Measurements from ENCODE around the gene SMIM7. TPM values are rescaled to one million over a fixed set of nuclear protein-coding genes. Genes with fewer than 3 reads are reported as not detected.
"Not testable (repeated sequence)": the region's sequence is repeated elsewhere in the genome, so short reads cannot be mapped to it uniquely, and the experiment has no call there.

The SMIM7 gene
- total RNA-seq = 10 to 100 TPM; 58.4 to 59.6 TPM

- peaks cover 54% of the 10 kb centered on the region for H3K4me1 Mint-ChIP-seq
- no peaks in the 10 kb centered on the region for H3K9me3 Mint-ChIP-seq
- peak within 1 kb of the TSS; percentile 95 for H3K27ac Mint-ChIP-seq
- ChIA-PET POLR2A (no interaction called here), CTCF (interaction anchor here (1.0 to 1.5 kb wide), 4 partner anchors 12 to 622 kb away, joined by 3 to 4 read pairs (median 3); no protein-coding TSS in a partner anchor)
- H3K36me3 Mint-ChIP-seq (ENCODE audit: low read depth) = peaks cover 32% of the 10 kb centered on the region
- peak within 1 kb of the TSS; percentile 97 for H3K4me3 Mint-ChIP-seq
- H3K27me3 Mint-ChIP-seq = peaks cover 17% of the 10 kb centered on the region
- peak; percentile 99 for DNase-seq
Measured at GRCh38 chr19:16659832-16660708, at the start of gene SMIM7. SMIM7 (minus strand) TSS chr19:16660144; CDS start chr19:16660110, 34 bp downstream.

- ChIA-PET CTCF (no interaction called here), POLR2A (no interaction called here)
- Mint-ChIP-seq H3K4me3 (no peak overlapping the region), H3K36me3 (ENCODE audit: low read depth) (no peaks in the 10 kb centered on the region), H3K27me3 (no peaks in the 10 kb centered on the region), H3K9me3 (no peaks in the 10 kb centered on the region), H3K27ac (no peak overlapping the region), H3K4me1 (no peaks in the 10 kb centered on the region)
- DNase-seq = no peak
Measured at GRCh38 chr19:16703677-16704076, 43.7 kb upstream of the SMIM7 start.

- Mint-ChIP-seq H3K27me3 (peaks cover 2% of the 10 kb centered on the region), H3K9me3 (no peaks in the 10 kb centered on the region), H3K4me3 (no peak overlapping the region), H3K27ac (no peak overlapping the region), H3K36me3 (ENCODE audit: low read depth) (no peaks in the 10 kb centered on the region), H3K4me1 (no peaks in the 10 kb centered on the region)
- DNase-seq = no peak
- ChIA-PET POLR2A (no interaction called here), CTCF (no interaction called here)
Measured at GRCh38 chr19:16702123-16702522, 42.2 kb upstream of the SMIM7 start.

- Mint-ChIP-seq H3K27me3 (peaks cover 2% of the 10 kb centered on the region), H3K9me3 (no peaks in the 10 kb centered on the region), H3K4me1 (no peaks in the 10 kb centered on the region), H3K36me3 (ENCODE audit: low read depth) (no peaks in the 10 kb centered on the region), H3K4me3 (no peak overlapping the region), H3K27ac (no peak overlapping the region)
- ChIA-PET CTCF (no interaction called here), POLR2A (no interaction called here)
- no peak for DNase-seq
Measured at GRCh38 chr19:16698914-16699313, 39.0 kb upstream of the SMIM7 start.

- Mint-ChIP-seq H3K27me3 (no peaks in the 10 kb centered on the region), H3K9me3 (no peaks in the 10 kb centered on the region), H3K36me3 (ENCODE audit: low read depth) (no peaks in the 10 kb centered on the region), H3K4me3 (no peak overlapping the region), H3K4me1 (no peaks in the 10 kb centered on the region), H3K27ac (no peak overlapping the region)
- DNase-seq = no peak
- ChIA-PET POLR2A (no interaction called here), CTCF (interaction anchor here (0.6 kb wide), 1 partner anchor 17 kb away, joined by 3 read pairs; no protein-coding TSS in a partner anchor)
Measured at GRCh38 chr19:16688084-16688483, 28.1 kb upstream of the SMIM7 start.

- Mint-ChIP-seq H3K27me3 (no peaks in the 10 kb centered on the region), H3K27ac (no peak overlapping the region), H3K9me3 (peaks cover 2% of the 10 kb centered on the region), H3K36me3 (ENCODE audit: low read depth) (peaks cover 1% of the 10 kb centered on the region), H3K4me1 (no peaks in the 10 kb centered on the region), H3K4me3 (no peak overlapping the region)
- no peak for DNase-seq
- ChIA-PET POLR2A (no interaction called here), CTCF (interaction anchor here (0.7 kb wide), 1 partner anchor 475 kb away, joined by 3 read pairs; no protein-coding TSS in a partner anchor)
Measured at GRCh38 chr19:16684216-16684615, 24.3 kb upstream of the SMIM7 start.

- Mint-ChIP-seq H3K27ac (no peak overlapping the region), H3K9me3 (peaks cover 2% of the 10 kb centered on the region), H3K4me3 (no peak overlapping the region), H3K36me3 (ENCODE audit: low read depth) (peaks cover 1% of the 10 kb centered on the region), H3K4me1 (no peaks in the 10 kb centered on the region), H3K27me3 (no peaks in the 10 kb centered on the region)
- no peak for DNase-seq
- ChIA-PET CTCF (no interaction called here), POLR2A (no interaction called here)
Measured at GRCh38 chr19:16682539-16682938, 22.6 kb upstream of the SMIM7 start.

GRCh38 chr19:16679811-16680210, 19.9 kb upstream of the SMIM7 start:
- no peak overlapping the region for H3K4me3 Mint-ChIP-seq
- H3K9me3 Mint-ChIP-seq = peaks cover 2% of the 10 kb centered on the region
- H3K4me1 Mint-ChIP-seq = no peaks in the 10 kb centered on the region
- no peaks in the 10 kb centered on the region for H3K27me3 Mint-ChIP-seq
- DNase-seq = no peak
- no peak overlapping the region for H3K27ac Mint-ChIP-seq
- ChIA-PET POLR2A (no interaction called here), CTCF (interaction anchor here (1.0 kb wide), 1 partner anchor 15 kb away, joined by 3 read pairs; no protein-coding TSS in a partner anchor)
- H3K36me3 Mint-ChIP-seq (ENCODE audit: low read depth) = peaks cover 1% of the 10 kb centered on the region

GRCh38 chr19:16678498-16678897, 18.6 kb upstream of the SMIM7 start:
- Mint-ChIP-seq H3K36me3 (ENCODE audit: low read depth) (peaks cover 1% of the 10 kb centered on the region), H3K27ac (no peak overlapping the region), H3K9me3 (peaks cover 2% of the 10 kb centered on the region), H3K4me1 (no peaks in the 10 kb centered on the region), H3K4me3 (no peak overlapping the region), H3K27me3 (no peaks in the 10 kb centered on the region)
- CTCF ChIA-PET = interaction anchor here (0.5 to 1.0 kb wide), 3 partner anchors 62 to 419 kb away, joined by 3 read pairs; no protein-coding TSS in a partner anchor
- no peak for DNase-seq
- POLR2A ChIA-PET = no interaction called here

GRCh38 chr19:16677055-16677454, 17.1 kb upstream of the SMIM7 start:
- H3K4me3 Mint-ChIP-seq = no peak overlapping the region
- H3K27me3 Mint-ChIP-seq = no peaks in the 10 kb centered on the region
- POLR2A ChIA-PET = no interaction called here
- peaks cover 2% of the 10 kb centered on the region for H3K9me3 Mint-ChIP-seq
- CTCF ChIA-PET = interaction anchor here (0.6 to 0.8 kb wide), 2 partner anchors 11 to 1527 kb away, joined by 4 to 5 read pairs; no protein-coding TSS in a partner anchor
- H3K27ac Mint-ChIP-seq = no peak overlapping the region
- no peaks in the 10 kb centered on the region for H3K4me1 Mint-ChIP-seq
- peaks cover 1% of the 10 kb centered on the region for H3K36me3 Mint-ChIP-seq (ENCODE audit: low read depth)
- no peak for DNase-seq

GRCh38 chr19:16676101-16676798, 16.3 kb upstream of the SMIM7 start:
- Mint-ChIP-seq H3K27ac (no peak overlapping the region), H3K9me3 (peaks cover 2% of the 10 kb centered on the region), H3K4me3 (no peak overlapping the region), H3K27me3 (no peaks in the 10 kb centered on the region), H3K4me1 (no peaks in the 10 kb centered on the region), H3K36me3 (ENCODE audit: low read depth) (peaks cover 1% of the 10 kb centered on the region)
- DNase-seq = no peak
- ChIA-PET POLR2A (no interaction called here), CTCF (interaction anchor here (0.6 kb wide), 1 partner anchor 629 kb away, joined by 3 read pairs; no protein-coding TSS in a partner anchor)

- DNase-seq; H3K4me3 Mint-ChIP-seq; H3K27me3 Mint-ChIP-seq; H3K9me3 Mint-ChIP-seq; POLR2A ChIA-PET; H3K4me1 Mint-ChIP-seq; H3K27ac Mint-ChIP-seq; H3K36me3 Mint-ChIP-seq (ENCODE audit: low read depth): not testable (repeated sequence)
- CTCF ChIA-PET = interaction anchor here (0.6 to 1.2 kb wide), 3 partner anchors 10 to 25 kb away, joined by 3 read pairs; no protein-coding TSS in a partner anchor
Measured at GRCh38 chr19:16673839-16674238, 13.9 kb upstream of the SMIM7 start.

- H3K27ac Mint-ChIP-seq = no peak overlapping the region
- no peaks in the 10 kb centered on the region for H3K36me3 Mint-ChIP-seq (ENCODE audit: low read depth)
- H3K9me3 Mint-ChIP-seq = no peaks in the 10 kb centered on the region
- ChIA-PET CTCF (interaction anchor here (1.1 to 1.2 kb wide), 2 partner anchors 9 to 24 kb away, joined by 3 read pairs; no protein-coding TSS in a partner anchor), POLR2A (no interaction called here)
- H3K4me3 Mint-ChIP-seq = no peak overlapping the region
- no peaks in the 10 kb centered on the region for H3K27me3 Mint-ChIP-seq
- no peak for DNase-seq
- H3K4me1 Mint-ChIP-seq = no peaks in the 10 kb centered on the region
Measured at GRCh38 chr19:16673231-16673630, 13.3 kb upstream of the SMIM7 start.
